Urinary bladder (tissue), 4 donors: ENCODE data around the gene FIBCD1. TPM values are rescaled to one million over a fixed set of nuclear protein-coding genes. Genes with fewer than 3 reads are reported as not detected.

Experiments used
- DNase-seq: peaks from one replicate; pipeline ENCODE4 v3.0.0-alpha.2; 2015; ENCODE audit errors: extremely low spot score
- H3K27ac ChIP-seq: one replicate; pipeline ENCODE4 v1.5.1; 2013; ENCODE audit warnings: low read depth, mild to moderate bottlenecking, moderate library complexity
- H3K36me3 ChIP-seq: one replicate; pipeline ENCODE4 v1.6.1; 2013; ENCODE audit warnings: mild to moderate bottlenecking, moderate library complexity; ENCODE audit not compliant: insufficient read depth
- H3K4me1 ChIP-seq: one replicate; pipeline ENCODE4 v1.6.1; 2013; ENCODE audit warnings: mild to moderate bottlenecking, moderate library complexity; ENCODE audit not compliant: insufficient read depth
- H3K4me3 ChIP-seq: one replicate; pipeline ENCODE4 v1.5.1; 2013; ENCODE audit warnings: low read depth, low read length
- WGBS: extraction: QIAGEN DNeasy Blood & Tissue Kit; methylation state at CpG from one replicate; pipeline ENCODE4 v1.1.7; 2013; 5-methylcytosine and 5-hydroxymethylcytosine counted together
- polyA plus RNA-seq: library from polyadenylated mRNA; stranded (reverse); fragments of 200-250 nt; gene quantifications from one replicate; pipeline ENCODE4 v1.2.3, GENCODE V29; 2013
- total RNA-seq: library from RNA; depleted of rRNA; stranded (reverse); fragments of >200 nt; gene quantifications from one replicate; pipeline ENCODE4 v1.2.3, GENCODE V29; 2014
- donor health status: healthy with polysubstance abuse.
- donor health status: healthy.

The FIBCD1 gene
- total and polyA plus RNA-seq, 2 donors: 0.16 to 2.4 TPM

DNA sequence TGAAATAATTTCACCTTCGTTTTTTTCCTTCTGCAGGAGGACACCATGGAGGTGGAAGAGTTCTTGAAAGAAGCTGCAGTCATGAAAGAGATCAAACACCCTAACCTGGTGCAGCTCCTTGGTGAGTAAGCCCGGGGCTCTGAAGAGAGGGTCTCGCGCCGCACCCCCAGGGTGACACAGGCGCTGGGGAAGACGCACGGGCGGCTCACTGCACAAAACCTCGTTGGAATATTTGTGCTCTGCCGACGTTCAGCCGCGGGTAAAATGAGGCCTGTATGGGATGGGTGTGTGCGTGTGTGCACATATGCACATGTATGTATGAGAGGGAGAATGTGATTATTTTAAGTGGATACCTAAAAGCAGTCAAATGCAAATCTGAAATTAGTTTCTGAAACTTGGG lies 67.0 kb downstream of the FIBCD1 start:
- H3K27ac ChIP-seq: no peak overlapping the region
- no peak for DNase-seq
- no peaks in the 10 kb centered on the region for H3K4me1 ChIP-seq
- peaks cover 10% of the 10 kb centered on the region for H3K36me3 ChIP-seq
- WGBS: 93% methylated on average over 15 of the region's 15 CpGs
- no peak overlapping the region for H3K4me3 ChIP-seq

DNA sequence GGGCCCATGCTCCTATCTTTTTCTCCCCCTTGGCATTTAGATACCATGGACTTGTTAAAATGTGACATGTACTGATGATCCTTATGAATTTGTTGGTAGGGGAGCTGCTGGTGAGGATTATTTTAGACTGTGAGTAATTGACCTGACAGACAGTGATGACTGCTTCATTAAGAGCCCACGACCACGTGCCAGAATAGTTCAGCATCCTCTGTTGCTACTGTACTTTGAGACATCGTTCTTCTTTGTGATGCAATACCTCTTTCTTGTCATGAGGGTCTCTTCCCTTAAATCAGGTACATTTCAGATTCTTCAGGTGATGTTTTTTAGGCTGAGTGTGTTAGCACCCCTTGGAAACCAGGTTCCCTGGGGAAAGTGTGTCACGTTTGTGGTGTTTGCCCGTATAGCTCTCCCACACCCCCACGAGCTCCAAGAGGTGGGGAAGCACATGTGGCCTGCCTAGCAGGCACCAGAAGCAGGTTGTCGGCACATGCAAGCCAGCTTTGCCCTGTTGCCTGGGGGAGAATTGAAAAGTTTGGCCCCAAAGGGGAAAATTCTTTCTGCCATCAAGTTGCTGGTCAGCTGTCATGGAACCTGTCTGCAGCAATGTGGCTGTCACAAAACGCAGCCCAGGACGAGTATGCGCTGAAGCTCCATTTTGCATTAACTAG lies 67.5 kb downstream of the FIBCD1 start:
- Histone ChIP-seq H3K4me1 (no peaks in the 10 kb centered on the region), H3K27ac (no peak overlapping the region), H3K36me3 (peaks cover 10% of the 10 kb centered on the region), H3K4me3 (no peak overlapping the region)
- no peak for DNase-seq
- 79% methylated on average over 10 of the region's 10 CpGs for WGBS

DNA sequence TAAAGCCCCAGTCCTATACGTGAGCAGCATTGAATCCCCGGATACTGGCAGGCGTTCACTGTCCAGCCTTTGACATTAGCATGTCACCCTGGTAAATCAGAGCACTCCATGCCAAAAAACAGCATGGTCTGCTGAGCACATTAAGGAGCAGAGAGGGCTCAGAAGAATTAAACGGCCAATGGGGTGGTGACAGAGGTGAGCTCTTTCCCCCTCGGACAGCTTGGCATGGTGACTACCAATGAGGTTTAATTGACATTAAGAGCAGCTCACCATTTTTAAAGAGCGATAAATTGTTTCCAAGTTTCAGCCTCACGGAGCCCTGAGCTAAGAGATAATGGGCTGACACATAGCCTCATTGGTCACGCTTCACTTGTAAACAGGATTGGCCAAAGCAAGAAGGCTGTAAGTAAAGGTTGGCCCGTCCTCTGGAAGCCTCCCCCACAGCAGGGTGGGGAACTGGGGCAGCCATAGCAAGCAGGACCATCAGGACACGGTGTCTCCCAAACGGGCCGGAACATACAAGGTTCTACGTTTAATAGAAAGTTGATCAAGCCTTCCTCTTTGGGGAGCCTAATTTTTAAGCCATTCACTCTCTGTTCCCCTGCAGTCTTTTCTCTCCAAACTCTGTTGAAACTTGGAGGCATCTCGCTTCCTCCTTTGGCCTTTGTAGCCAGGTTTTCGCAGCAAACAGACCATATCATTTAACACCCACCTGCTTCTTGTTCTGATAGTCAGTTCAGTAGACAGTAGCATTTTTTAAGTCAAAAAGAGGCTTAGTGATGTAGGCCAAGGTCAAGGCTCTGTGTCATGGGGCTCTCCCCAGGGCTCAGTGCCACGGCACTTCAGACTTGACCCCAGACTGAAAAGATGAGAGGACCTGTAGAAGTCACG lies 68.3 kb downstream of the FIBCD1 start:
- Histone ChIP-seq H3K4me3 (no peak overlapping the region), H3K4me1 (no peaks in the 10 kb centered on the region), H3K27ac (no peak overlapping the region), H3K36me3 (peaks cover 10% of the 10 kb centered on the region)
- DNase-seq: no peak
- 70% methylated on average over 17 of the region's 17 CpGs for WGBS

DNA sequence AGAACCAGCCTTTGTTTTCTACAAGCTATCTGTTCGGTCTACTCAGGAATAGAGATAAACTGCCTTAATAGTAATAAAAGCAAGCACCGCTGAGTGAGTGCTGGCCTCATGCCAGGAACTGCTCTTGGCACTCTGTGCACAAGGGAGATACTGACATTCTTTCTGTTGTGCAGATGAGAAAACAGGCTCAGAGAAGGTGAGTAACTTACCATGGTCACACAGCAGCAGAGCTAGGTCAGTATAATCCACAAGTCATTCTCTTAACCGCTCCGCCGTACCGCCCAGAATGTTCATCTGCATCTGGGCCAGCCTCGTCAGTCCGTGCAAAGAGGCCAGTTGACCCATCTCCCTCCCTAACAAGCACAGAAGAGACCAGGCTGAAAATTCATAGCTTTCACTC lies 69.8 kb downstream of the FIBCD1 start:
- no peak for DNase-seq
- H3K36me3 ChIP-seq: peaks cover 10% of the 10 kb centered on the region
- H3K4me1 ChIP-seq: no peaks in the 10 kb centered on the region
- H3K4me3 ChIP-seq: no peak overlapping the region
- 63% methylated on average over 8 of the region's 8 CpGs for WGBS
- no peak overlapping the region for H3K27ac ChIP-seq

DNA sequence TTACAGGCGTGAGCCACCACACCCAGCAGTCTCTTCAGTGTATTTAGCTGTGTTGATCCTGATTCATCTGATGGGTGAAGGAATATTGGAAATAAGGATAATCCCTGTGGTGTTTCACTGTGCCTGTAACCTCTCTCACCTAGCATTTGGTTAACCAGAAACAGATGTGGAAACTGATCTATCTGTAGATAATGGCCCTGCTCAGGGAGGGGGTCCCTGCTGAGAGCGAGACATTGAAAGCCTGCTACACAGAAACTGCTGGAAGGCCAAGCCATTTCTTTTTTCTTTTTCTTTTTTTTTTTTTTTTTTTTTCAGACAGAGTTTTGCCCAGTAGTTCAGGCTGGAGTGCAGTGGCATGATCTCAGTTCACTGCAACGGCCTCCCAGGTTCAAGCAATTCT lies 70.8 kb downstream of the FIBCD1 start:
- DNase-seq: no peak
- H3K4me1 ChIP-seq: no peaks in the 10 kb centered on the region
- WGBS: 92% methylated on average over 3 of the region's 3 CpGs
- H3K36me3 ChIP-seq: peaks cover 5% of the 10 kb centered on the region
- no peak overlapping the region for H3K4me3 ChIP-seq
- no peak overlapping the region for H3K27ac ChIP-seq

DNA sequence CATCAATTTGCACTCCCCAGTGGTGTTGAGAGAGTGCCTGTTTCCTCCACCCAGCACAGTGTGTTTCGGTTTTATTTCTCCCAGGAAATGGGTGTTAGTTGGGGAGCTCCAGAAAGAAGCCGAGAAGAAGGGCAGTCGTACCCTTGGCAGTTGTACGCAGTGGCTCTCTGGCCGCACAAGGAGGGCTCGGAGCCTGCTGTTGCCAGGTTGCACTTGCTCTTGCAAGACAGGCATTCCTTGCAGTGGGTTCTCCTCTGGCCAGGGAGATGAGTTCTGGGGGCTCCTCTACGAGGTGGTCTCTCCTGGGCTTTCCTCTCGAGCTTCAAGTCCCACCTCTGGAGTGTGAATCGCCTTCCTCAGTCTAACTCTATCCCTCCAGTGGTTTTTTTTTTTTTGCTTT lies 71.5 kb downstream of the FIBCD1 start:
- 82% methylated on average over 9 of the region's 9 CpGs for WGBS
- Histone ChIP-seq H3K4me1 (no peaks in the 10 kb centered on the region), H3K36me3 (peaks cover 5% of the 10 kb centered on the region), H3K4me3 (no peak overlapping the region), H3K27ac (no peak overlapping the region)
- DNase-seq: no peak

DNA sequence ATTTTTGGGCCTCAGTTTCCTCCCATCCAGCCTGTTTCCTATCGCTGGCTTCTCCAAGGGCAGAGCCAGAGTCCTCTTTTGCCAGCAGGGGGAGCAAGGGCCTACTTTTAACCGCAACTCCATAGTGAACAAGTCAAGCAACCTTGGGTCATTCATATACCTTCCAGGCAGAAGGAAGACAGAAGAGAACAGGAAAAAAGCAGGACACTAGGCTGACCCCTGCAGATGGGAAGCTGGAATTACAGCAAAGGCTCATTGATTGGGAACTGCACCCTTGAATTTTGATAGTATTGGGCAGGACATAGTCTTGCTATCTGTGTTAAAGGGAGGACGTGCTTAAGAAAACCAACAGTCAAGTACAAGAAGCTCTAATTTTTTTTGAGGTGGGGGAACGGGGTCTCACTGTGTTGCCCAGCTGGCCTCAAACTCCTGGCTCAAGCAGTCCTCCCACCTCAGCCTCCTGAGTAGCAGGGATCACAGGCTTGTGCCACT lies 72.5 kb downstream of the FIBCD1 start:
- WGBS: 42% methylated on average over 4 of the region's 4 CpGs
- DNase-seq: peak; percentile 66
- no peak overlapping the region for H3K4me3 ChIP-seq
- no peaks in the 10 kb centered on the region for H3K4me1 ChIP-seq
- H3K27ac ChIP-seq: no peak overlapping the region
- H3K36me3 ChIP-seq: peaks cover 2% of the 10 kb centered on the region

DNA sequence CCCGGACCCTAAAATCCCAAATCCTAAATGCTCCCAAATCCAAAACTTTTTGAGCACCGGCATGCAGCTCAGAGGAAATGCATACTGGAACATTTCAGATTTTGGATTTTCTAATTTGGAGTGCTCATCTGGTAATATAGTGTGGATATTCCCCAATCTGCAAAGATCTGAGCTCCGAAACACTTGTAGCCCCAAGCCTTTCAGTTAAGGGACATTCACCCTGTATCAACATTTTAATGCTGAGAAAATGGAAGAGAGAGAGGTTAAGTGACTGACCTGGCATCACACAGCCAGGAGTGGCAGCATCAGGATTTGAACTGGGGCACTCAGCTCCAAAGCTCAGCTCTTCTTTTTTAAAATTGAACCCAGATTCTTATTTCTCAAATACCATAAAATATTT lies 73.1 kb downstream of the FIBCD1 start:
- no peaks in the 10 kb centered on the region for H3K4me1 ChIP-seq
- no peak overlapping the region for H3K4me3 ChIP-seq
- no peak for DNase-seq
- H3K36me3 ChIP-seq: peaks cover 2% of the 10 kb centered on the region
- 94% methylated on average over 3 of the region's 3 CpGs for WGBS
- no peak overlapping the region for H3K27ac ChIP-seq

DNA sequence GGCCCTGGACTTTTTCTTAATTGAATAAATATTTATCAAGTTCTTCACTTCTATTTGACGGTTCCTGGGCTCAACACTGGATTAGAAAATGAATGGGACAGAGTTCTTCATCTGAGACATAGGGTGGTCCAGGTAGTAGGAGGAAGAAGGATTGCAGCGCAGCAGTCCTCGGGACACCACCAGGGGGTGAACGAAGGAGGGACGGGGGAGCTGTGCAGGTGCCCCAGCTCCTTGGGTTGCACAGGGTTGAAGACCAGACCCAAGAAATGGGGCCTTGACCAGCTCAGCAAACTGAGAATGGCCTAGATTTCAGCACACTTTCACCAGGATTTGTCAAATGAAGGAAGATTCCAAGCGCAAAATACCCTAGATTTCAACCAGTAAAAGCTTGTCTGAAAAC lies 74.5 kb downstream of the FIBCD1 start:
- H3K36me3 ChIP-seq: peaks cover 2% of the 10 kb centered on the region
- no peak for DNase-seq
- 79% methylated on average over 6 of the region's 6 CpGs for WGBS
- H3K4me3 ChIP-seq: no peak overlapping the region
- H3K27ac ChIP-seq: no peak overlapping the region
- no peaks in the 10 kb centered on the region for H3K4me1 ChIP-seq

DNA sequence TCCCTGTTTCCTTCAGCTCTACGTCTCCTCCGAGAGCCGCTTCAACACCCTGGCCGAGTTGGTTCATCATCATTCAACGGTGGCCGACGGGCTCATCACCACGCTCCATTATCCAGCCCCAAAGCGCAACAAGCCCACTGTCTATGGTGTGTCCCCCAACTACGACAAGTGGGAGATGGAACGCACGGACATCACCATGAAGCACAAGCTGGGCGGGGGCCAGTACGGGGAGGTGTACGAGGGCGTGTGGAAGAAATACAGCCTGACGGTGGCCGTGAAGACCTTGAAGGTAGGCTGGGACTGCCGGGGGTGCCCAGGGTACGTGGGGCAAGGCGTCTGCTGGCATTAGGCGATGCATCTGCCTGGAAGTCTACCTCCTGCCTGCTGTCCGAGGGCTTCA lies 76.3 kb downstream of the FIBCD1 start:
- Histone ChIP-seq H3K4me3 (no peak overlapping the region), H3K4me1 (no peaks in the 10 kb centered on the region), H3K36me3 (peaks cover 2% of the 10 kb centered on the region), H3K27ac (no peak overlapping the region)
- 81% methylated on average over 23 of the region's 23 CpGs for WGBS
- no peak for DNase-seq

DNA sequence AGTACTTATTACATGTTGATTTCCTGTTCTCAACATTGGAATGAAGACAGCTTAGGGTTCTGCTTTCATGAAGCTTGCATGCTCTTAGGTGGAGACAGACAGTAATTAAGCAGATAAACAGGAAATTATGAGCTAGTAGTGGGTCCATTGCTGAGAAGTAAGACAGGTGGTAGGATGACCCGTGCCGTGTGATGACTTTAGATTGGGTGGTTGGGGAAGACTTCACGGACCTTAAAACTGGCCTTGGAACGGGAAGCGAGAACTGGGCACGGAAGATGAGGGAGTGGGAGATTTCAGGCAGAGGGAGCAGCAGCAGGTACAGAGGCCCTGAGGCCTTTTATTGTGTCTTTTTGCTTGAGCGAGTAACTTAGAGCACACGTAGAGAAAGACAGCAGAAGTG lies 76.8 kb downstream of the FIBCD1 start:
- Histone ChIP-seq H3K4me1 (no peaks in the 10 kb centered on the region), H3K4me3 (no peak overlapping the region), H3K27ac (no peak overlapping the region), H3K36me3 (no peaks in the 10 kb centered on the region)
- 76% methylated on average over 8 of the region's 8 CpGs for WGBS
- no peak for DNase-seq

DNA sequence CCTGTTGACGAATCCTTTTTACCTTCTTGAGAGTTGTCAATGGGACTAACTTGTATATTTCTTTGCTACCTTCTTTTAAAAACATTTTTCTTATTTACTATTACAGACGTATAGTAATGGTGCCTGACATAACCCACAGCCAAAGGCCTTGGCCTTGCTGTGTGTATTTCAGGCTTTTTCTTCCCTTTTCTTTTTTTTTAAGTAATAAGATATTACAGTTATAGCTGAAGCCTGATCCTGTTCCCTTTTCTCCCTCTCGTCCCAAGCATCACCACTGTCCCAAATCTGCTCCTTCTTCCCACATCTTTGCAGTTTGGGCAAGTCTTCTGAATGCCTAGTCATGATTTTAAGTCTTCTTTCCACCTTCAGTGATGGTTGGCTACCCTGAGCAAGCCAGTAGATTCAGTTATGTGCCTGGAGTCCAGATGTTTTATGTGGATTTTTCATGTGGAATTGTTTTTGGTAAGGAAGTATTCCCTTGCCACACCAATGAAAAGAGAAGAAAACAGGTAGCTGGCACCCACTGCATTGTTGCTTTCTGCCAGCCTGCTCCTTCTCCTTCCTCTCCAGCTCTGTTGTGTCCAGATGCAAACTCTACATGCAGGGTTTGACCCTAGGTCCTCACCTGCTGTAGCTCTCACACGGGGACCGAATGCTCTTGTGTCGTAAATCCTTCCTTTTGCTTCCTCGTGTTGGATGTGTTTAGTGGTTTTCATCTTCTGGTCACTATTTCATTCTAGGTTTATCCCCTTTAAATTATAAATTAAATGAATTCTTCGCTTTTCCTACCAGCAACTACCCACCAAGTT lies 77.5 kb downstream of the FIBCD1 start:
- Histone ChIP-seq H3K36me3 (no peaks in the 10 kb centered on the region), H3K4me1 (no peaks in the 10 kb centered on the region), H3K27ac (no peak overlapping the region), H3K4me3 (no peak overlapping the region)
- DNase-seq: no peak
- WGBS: 55% methylated on average over 8 of the region's 8 CpGs

DNA sequence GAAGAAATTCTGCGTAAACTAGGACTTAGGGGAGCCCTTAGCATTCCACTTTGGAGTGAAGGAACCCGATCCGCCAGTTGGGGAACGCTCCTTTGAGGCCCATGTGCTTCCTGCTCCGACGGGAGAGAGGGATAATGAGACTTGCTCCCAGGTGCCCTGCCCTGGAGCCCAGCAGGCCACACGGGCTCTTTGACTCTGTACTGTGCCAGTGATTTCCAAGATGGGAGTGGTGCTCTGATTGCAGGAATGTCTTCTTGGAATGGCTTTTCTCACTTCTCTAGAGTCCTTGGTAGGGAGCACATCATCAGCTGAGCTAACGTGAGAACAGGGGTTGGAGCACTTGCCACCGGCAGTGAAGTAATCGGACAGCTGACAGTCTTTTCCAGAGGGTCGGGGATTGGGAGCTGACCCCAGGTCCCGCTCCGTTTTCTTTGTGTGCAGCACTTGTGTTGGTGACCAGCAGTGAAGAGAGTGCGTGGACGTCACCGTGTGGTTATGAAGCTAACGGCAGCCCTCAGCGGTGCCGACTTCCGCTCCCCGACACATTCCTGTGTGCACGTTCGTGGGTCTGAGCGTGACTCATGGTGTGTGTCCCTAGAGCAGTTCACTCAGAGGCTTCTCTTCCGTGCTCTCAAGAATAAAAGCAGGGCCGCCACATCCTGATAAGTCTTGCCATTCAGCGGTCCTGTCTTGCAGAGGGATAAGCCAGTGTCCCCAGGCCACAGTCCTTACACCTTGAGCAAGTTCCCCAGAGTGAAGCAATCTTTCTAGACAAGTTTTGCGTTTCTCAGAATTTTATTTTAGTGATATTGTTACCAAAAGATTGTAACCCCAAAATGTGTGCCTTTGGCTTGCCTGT lies 78.4 kb downstream of the FIBCD1 start:
- DNase-seq: no peak
- no peaks in the 10 kb centered on the region for H3K4me1 ChIP-seq
- no peak overlapping the region for H3K4me3 ChIP-seq
- no peaks in the 10 kb centered on the region for H3K36me3 ChIP-seq
- H3K27ac ChIP-seq: no peak overlapping the region
- WGBS: 26% methylated on average over 28 of the region's 28 CpGs
